Bronchial epithelial cell (primary cell): Measurements from ENCODE around the gene SGCA. TPM values are rescaled to one million over a fixed set of nuclear protein-coding genes. Genes with fewer than 3 reads are reported as not detected.

Source experiments
- DNase-seq: peaks from one replicate; pipeline ENCODE4 v3.0.0-alpha.2; 2010; ENCODE audit warnings: low read depth
- FAIRE-seq: peaks from 2 replicates; lab custom pipeline; 2011; peaks lifted over from hg19 to GRCh38; lab: Jason Lieb, UNC
- H3K27me3 ChIP-seq: 2 replicates; pipeline ENCODE4 v1.5.1; 2011; ENCODE audit warnings: low read length; ENCODE audit not compliant: control insufficient read depth, insufficient read depth
- H3K36me3 ChIP-seq: 2 replicates; pipeline ENCODE4 v1.5.1; 2011; ENCODE audit warnings: low read length; ENCODE audit not compliant: control insufficient read depth, insufficient read depth
- H3K4me3 ChIP-seq: 2 replicates; pipeline ENCODE4 v1.5.1; 2011; ENCODE audit warnings: mild to moderate bottlenecking, low read depth, low read length, control low read depth
- CTCF ChIP-seq: IDR thresholded peaks from 2 replicates; pipeline ENCODE4 v1.5.1; 2011; ENCODE audit warnings: mild to moderate bottlenecking, moderate library complexity, low read length, control low read depth, inconsistent platforms; ENCODE audit not compliant: insufficient read depth, severe bottlenecking
- total RNA-seq: library from RNA; depleted of rRNA; stranded (reverse); fragments of >200 nt; gene quantifications from 2 replicates; pipeline ENCODE4 v1.2.1, GENCODE V29; 2014

SGCA gene
- total RNA-seq, 1 donor from 2014 or later: not detected

- FAIRE-seq (no peak), DNase-seq (no peak)
Observed at GRCh38 chr17:50180620-50181019, 14.8 kb downstream of the SGCA start.

GRCh38 chr17:50181144-50181543, 15.3 kb downstream of the SGCA start:
- Histone ChIP-seq H3K36me3 (peaks cover 6% of the 10 kb centered on the region), H3K4me3 (no peak overlapping the region), H3K27me3 (no peaks in the 10 kb centered on the region)
- no peak for DNase-seq
- no peak for TF ChIP-seq CTCF
- FAIRE-seq: no peak

More at GRCh38 chr17:50180620-50181019, 14.8 kb downstream of the SGCA start:
- Histone ChIP-seq H3K4me3 (no peak overlapping the region), H3K27me3 (no peaks in the 10 kb centered on the region), H3K36me3 (peaks cover 4% of the 10 kb centered on the region)
- no peak for TF ChIP-seq CTCF

- FAIRE-seq (peak; percentile 50), DNase-seq (peak; percentile 30)
- H3K27me3 ChIP-seq: no peaks in the 10 kb centered on the region
- no peak for TF ChIP-seq CTCF
- peaks cover 11% of the 10 kb centered on the region for H3K36me3 ChIP-seq
- no peak overlapping the region for H3K4me3 ChIP-seq
Observed at GRCh38 chr17:50181591-50182560, 16.1 kb downstream of the SGCA start.

GRCh38 chr17:50182783-50183420, 17.1 kb downstream of the SGCA start:
- no peaks in the 10 kb centered on the region for H3K27me3 ChIP-seq
- no peak for TF ChIP-seq CTCF
- peaks cover 15% of the 10 kb centered on the region for H3K36me3 ChIP-seq
- DNase-seq: no peak
- H3K4me3 ChIP-seq: no peak overlapping the region
- no peak for FAIRE-seq

GRCh38 chr17:50183421-50183994, 17.7 kb downstream of the SGCA start:
- no peak for TF ChIP-seq CTCF
- FAIRE-seq (no peak), DNase-seq (no peak)
- no peak overlapping the region for H3K4me3 ChIP-seq
- H3K27me3 ChIP-seq: no peaks in the 10 kb centered on the region
- H3K36me3 ChIP-seq: peaks cover 19% of the 10 kb centered on the region
